Chondrocyte (in vitro differentiated cells): ENCODE results near the gene RAVER1. TPM values are rescaled to one million over a fixed set of nuclear protein-coding genes. Genes with fewer than 3 reads are reported as not detected.
"Not testable (repeated sequence)": the region's sequence is repeated elsewhere in the genome, so short reads cannot be mapped to it uniquely, and the experiment has no call there.

Experiments
- DNase-seq: peaks from one replicate; pipeline ENCODE4 v3.0.0; 2021; ENCODE audit warnings: mixed read lengths, low spot score
- H3K27ac Mint-ChIP-seq: one replicate; pipeline ENCODE4 v1.8.0; 2021; ENCODE audit warnings: mild to moderate bottlenecking, moderate library complexity, mixed read lengths; ENCODE audit not compliant: unreplicated experiment
- H3K27me3 Mint-ChIP-seq: 2 replicates; pipeline ENCODE4 v1.8.0; 2021; ENCODE audit warnings: low read depth, mixed read lengths
- H3K36me3 Mint-ChIP-seq: 2 replicates; pipeline ENCODE4 v1.8.0; 2021; ENCODE audit warnings: low read depth, mixed read lengths
- H3K4me1 Mint-ChIP-seq: 2 replicates; pipeline ENCODE4 v1.8.0; 2021; ENCODE audit warnings: low read depth, mild to moderate bottlenecking, mixed read lengths
- H3K4me3 Mint-ChIP-seq: one replicate; pipeline ENCODE4 v1.8.0; 2021; ENCODE audit warnings: mild to moderate bottlenecking, moderate library complexity, mixed read lengths; ENCODE audit not compliant: unreplicated experiment
- H3K9me3 Mint-ChIP-seq: 2 replicates; pipeline ENCODE4 v1.8.0; 2021; ENCODE audit warnings: low read depth, mixed read lengths
- total RNA-seq: library from RNA; stranded (reverse); gene quantifications from 3 replicates; pipeline ENCODE4 v1.2.1, GENCODE V29; 2021
- TF ChIP-seq, protein P1 (sequence below): fragments of 200-600 bp; sonication (generic); IDR thresholded peaks from 2 replicates; pipeline ENCODE4 v1.5.0; 2021; ENCODE audit warnings: antibody characterized with exemption, mild to moderate bottlenecking, moderate library complexity

The RAVER1 gene
- total RNA-seq, 1 donor from 2014 or later: 32.3 TPM

DNA sequence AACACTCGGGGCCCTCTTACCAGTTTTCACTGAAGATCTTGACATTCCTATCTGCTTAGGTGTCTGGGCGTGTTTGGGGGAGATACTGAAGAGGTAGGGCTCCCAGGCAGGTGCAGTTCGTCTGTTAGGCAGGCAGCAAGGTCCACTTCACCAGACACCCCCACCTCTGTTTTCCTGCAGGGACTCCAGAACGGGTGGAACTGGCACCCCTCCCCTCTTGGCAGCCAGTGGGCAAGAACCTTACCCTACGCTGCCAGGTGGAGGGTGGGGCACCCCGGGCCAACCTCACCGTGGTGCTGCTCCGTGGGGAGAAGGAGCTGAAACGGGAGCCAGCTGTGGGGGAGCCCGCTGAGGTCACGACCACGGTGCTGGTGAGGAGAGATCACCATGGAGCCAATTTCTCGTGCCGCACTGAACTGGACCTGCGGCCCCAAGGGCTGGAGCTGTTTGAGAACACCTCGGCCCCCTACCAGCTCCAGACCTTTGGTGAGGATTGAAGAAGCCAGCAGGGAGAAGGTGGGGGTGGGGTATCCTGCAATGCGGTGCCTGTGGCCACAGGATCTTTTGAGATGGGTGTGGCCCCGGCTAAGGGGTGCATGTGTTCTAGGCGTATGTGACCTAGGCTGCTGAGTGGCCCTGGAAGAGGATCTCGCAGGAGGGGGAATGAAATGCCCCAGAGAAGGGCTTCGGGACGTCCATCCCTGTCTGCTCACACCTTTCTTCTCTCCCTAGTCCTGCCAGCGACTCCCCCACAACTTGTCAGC lies 49.8 kb downstream of the RAVER1 start:
- peaks cover 4% of the 10 kb centered on the region for H3K27me3 Mint-ChIP-seq
- H3K4me1 Mint-ChIP-seq: peaks cover 6% of the 10 kb centered on the region
- H3K27ac Mint-ChIP-seq: no peak overlapping the region
- no peak overlapping the region for H3K4me3 Mint-ChIP-seq
- peaks cover 11% of the 10 kb centered on the region for H3K36me3 Mint-ChIP-seq
- no peaks in the 10 kb centered on the region for H3K9me3 Mint-ChIP-seq
- DNase-seq: no peak
- TF ChIP-seq, protein P1, sequence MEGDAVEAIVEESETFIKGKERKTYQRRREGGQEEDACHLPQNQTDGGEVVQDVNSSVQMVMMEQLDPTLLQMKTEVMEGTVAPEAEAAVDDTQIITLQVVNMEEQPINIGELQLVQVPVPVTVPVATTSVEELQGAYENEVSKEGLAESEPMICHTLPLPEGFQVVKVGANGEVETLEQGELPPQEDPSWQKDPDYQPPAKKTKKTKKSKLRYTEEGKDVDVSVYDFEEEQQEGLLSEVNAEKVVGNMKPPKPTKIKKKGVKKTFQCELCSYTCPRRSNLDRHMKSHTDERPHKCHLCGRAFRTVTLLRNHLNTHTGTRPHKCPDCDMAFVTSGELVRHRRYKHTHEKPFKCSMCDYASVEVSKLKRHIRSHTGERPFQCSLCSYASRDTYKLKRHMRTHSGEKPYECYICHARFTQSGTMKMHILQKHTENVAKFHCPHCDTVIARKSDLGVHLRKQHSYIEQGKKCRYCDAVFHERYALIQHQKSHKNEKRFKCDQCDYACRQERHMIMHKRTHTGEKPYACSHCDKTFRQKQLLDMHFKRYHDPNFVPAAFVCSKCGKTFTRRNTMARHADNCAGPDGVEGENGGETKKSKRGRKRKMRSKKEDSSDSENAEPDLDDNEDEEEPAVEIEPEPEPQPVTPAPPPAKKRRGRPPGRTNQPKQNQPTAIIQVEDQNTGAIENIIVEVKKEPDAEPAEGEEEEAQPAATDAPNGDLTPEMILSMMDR: no peak

DNA sequence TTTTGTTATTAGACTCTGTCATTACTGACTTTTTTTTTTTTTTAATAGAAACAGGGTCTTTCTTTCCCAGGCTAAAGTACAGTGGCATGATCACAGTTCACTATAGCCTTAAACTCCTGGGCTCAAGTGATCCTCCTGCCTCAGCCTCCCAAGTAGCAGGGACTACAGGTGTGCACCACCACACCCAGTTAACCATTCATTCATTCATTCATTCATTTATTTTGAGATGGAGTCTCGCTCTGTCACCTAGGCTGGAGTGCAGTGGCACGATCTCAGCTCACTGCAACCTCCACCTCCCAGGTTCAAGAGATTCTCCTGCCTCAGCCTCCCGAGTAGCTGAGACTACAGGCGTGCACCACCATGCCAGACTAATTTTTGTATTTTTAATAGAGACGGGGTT lies 51.3 kb downstream of the RAVER1 start:
- Mint-ChIP-seq H3K36me3 (peaks cover 11% of the 10 kb centered on the region), H3K4me1 (peaks cover 13% of the 10 kb centered on the region)
- not testable (repeated sequence) for H3K27me3 Mint-ChIP-seq, H3K9me3 Mint-ChIP-seq, DNase-seq, H3K4me3 Mint-ChIP-seq, H3K27ac Mint-ChIP-seq

DNA sequence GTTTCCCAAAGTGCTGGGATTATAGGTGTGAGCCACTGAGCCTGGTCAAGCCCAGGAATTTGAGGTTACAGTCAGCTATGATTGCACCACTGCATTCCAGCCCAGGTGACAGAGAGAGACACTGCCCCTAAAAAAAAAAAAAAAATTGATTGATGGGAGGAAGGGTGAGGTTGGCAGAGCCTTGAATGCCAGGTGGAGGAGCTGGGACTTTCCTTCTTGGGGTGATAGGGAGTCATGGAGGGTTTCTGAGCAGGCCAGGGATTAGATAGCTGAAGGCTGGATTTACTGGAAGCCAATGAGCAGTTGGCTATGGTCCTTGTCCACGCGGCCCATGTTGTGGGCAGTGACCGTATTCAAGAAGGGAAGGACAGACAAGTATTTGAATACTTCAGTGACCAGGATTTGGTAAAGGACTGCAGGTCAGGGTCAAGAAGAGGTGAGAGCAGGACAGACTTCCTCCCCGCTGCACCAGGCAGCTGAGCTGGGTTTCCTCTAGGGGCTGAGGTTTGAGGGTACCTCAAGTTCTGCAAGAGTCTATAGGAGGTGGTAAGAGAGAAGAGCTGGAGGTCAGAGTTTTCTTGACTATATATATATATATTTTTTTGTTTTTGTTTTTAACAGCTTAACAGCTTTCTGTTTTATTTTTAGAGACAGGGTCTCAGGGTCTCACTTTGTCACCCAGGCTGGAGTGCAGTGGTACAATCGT lies 53.4 kb downstream of the RAVER1 start:
- Mint-ChIP-seq H3K4me1 (peaks cover 14% of the 10 kb centered on the region), H3K36me3 (peaks cover 4% of the 10 kb centered on the region), H3K27ac (no peak overlapping the region), H3K4me3 (no peak overlapping the region), H3K9me3 (no peaks in the 10 kb centered on the region), H3K27me3 (no peaks in the 10 kb centered on the region)
- DNase-seq: no peak
- TF ChIP-seq, protein P1: no peak

DNA sequence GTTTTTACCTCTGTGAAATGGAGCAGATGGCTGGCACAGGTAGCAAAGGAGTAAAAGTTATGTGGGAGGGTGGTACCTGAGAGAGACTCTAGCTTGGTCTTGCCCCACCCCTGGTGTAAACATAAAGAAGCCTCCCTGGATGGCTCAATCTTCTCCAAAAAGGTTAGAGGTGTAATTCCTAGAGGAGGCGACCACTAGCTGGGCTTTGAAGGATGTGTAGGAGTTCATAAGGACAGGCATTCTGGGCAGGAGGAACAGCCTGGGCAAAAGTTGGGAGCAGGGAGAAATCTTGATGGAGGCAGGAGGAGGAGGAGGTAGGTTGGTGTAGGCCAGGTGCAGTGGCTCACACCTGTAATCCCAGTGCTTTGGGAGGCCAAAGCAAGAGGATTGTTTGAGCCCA lies 54.4 kb downstream of the RAVER1 start:
- Mint-ChIP-seq H3K4me1 (peaks cover 16% of the 10 kb centered on the region), H3K27ac (no peak overlapping the region), H3K9me3 (no peaks in the 10 kb centered on the region), H3K27me3 (no peaks in the 10 kb centered on the region), H3K4me3 (no peak overlapping the region), H3K36me3 (peaks cover 5% of the 10 kb centered on the region)
- no peak for DNase-seq
- TF ChIP-seq, protein P1: no peak

DNA sequence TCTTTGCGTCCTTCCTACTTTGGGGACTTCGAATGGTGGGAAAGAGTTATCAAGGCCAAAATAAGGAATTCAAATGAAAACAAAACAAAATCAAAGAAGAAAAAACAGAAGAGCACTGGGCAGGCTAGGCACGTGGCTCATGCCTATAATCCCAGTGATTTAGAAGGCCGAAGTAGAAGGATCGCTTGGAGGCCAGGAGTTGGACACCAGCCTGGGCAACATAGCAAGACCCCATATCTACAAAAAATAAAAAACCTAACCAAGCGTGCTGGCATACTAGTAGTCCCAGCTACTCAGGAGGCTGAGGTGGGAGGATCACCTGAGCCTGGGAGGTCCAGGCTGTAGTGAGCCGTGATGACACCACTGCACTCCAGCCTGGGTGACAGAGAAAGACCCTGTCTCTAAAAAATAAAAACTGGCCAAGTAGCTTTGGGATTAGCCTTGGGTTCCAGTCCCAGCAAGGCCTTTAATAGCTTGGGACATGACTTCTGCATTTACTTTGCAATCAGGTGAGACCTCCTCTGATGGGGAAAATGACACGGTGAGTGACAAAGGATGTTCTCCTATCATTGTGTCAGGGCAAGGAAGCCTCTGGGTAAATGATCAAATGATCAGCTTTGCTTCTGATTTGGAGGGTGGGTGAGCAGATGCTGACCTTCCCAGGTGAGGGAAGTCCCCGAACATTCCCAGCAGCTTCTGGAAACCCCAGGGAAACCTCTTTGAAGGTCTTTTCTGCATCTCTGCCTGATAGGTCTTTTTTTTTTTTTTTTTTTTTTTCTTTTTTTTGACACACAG lies 55.3 kb downstream of the RAVER1 start:
- no peak for DNase-seq
- Mint-ChIP-seq H3K9me3 (no peaks in the 10 kb centered on the region), H3K4me1 (peaks cover 16% of the 10 kb centered on the region), H3K27ac (peak overlapping the region; percentile 94), H3K36me3 (peaks cover 5% of the 10 kb centered on the region), H3K27me3 (no peaks in the 10 kb centered on the region), H3K4me3 (no peak overlapping the region)
- TF ChIP-seq, protein P1: no peak
